HG03280 (cell line): ENCODE data around the gene RSBN1.

Experiments
- ATAC-seq: cut with Tn5 transposase; IDR thresholded peaks from one replicate; pipeline ENCODE4 v1.9.1; 2021; ENCODE audit warnings: mild to moderate bottlenecking, moderate library complexity; ENCODE audit not compliant: unreplicated experiment

RSBN1 gene

GRCh38 chr1:113813218-113813617 is 942 bp upstream of the RSBN1 start:
- ATAC-seq: no peak

GRCh38 chr1:113812661-113813135 is 422 bp upstream of the RSBN1 start:
- ATAC-seq: no peak

DNA sequence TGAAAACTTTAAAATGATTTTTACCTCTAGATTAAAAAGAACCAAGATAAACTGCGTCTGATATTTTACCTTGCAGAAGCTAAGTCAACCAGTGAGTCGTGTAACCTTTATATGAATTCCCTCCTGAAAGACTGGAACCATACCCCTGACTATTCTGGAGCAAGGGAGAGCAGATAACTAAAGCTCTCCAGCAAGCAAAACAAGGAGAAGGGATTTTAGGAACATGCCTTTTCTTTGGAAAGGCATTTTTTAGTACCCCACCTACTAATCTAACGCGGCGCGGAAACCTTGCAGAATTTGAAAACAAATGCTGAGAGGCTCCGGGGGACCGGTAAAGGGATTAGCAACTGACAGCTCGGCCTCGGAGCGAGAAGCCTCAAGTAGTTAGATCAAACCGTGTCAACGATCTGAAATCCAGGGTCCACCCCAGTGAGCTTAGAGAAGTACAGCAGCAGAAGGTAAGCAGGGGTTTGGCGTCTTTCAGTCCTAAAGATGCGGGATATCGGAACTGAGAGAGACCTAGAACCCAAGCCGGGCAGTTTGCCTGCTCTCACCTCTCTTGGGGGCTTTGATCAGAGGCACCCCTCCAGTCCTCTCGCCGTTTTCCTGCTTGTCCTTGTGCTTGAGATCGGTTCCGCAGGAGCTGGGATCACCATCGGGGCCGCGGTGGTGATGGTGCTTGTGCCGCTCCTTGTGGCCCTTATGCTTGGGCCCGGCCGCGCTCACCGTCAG is 954 bp downstream of the RSBN1 start:
- ATAC-seq: peak; percentile 1

DNA sequence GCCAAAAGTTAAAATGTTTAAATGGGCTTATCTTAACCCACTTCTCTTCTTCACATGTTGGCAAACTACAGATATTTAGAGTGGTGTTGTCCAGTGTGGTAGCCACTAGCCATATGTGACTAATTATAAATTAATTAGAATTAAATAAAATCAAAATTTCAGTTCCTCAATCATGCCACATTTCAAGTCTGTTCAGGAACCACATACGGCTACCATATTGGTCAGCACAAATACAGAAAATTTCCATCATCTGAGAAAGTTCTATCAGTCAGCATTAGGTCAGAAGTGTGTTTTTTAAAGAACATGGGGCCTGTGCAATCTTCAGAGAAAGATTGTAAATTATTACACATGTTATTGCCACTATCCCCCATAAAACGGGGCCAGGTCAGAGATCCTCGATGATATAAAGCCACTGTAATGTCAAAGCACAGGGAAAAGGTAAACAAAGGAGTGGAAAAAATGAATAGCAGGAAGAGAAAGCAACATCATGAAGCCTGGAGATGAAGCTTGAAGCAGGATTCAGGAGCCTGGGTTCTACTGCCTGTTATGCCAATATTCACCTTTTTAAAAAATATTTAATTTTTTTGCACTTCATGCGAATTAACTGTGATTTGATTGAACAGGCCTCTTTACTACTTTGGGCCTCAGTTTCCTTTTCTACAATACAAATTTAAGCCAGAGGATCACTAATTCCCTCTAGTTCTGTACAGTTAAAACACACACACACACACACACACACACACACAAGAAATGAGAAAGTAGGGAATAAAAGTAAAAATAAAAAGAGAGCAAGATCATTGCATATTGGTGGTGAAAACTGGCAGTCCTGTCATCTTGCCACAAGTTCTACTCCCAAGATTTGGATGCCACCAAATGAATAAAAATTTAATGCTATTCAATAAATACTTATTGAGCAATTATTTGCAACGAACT is 2.3 kb downstream of the RSBN1 start:
- no peak for ATAC-seq

GRCh38 chr1:113808450-113809195 is 3.7 kb downstream of the RSBN1 start:
- no peak for ATAC-seq

DNA sequence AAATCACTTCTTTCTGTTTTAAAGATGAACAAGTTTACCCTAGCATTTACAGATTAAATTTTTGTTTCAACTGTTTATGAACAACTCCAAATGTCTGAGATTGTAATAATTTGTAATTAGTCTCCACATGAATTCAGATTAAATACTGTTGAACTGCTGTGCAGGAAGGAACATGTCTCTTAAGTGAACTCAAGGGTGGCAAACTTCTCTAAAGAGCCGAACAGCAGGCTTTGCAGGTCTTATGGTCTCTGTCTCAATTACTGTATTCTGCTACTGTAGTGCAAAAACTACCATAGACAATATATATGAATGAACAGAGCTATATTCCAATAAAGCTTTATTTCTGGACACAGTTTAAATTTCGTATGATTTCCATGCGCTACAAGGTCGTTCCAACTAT is 6.6 kb downstream of the RSBN1 start:
- no peak for ATAC-seq

DNA sequence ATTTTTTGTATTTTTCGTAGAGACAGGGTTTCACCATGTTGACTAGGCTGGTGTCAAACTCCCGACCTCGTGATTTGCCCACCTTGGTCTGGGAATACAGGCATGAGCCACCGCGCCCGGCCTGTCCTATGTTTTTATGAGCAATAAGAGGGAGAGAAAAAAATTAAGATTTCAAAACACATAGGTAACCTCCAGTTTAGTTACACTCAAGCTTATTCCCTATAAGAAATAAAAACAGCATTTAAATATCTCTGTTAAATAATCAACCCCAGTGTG is 7.1 kb downstream of the RSBN1 start:
- no peak for ATAC-seq

DNA sequence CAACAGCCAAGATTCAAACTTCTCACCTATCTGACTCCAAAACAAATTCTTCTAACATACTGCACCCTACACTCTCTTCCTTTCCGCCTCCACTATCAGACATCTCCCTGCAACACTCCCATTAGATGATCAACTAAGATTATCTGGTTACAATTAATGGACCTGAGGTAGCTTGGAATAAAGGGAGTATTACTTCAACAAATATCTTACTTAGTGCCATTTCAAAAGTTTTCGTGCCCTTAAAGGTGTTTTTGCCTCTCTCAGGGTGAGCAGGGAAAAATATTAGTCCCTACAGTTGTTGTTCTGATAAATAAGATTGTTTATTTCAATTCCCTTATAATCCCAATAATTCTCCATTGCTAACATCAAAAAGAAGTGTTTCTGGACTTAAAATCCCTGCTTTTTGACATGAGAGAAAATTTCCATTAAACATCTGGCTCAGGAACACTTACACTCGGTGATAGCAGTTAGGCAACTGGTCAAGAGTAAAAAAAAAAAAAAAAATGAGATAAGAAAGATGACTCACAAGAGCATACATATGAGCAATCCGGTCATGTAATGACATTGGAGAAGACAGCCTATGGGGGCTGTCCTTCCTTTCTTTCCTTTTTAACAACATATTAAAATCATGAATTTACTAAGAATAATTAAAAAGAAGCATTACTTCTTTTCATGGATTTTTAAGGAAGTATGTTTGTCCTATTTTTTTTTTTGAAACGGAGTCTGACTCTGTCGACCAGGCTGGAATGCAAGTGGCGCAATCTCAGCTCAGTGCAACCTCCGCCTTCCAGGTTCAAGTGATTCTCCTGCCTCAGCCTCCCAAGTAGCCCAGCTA is 7.6 kb downstream of the RSBN1 start:
- no peak for ATAC-seq

GRCh38 chr1:113802367-113803007 is 9.8 kb downstream of the RSBN1 start:
- ATAC-seq: no peak

GRCh38 chr1:113800487-113800886 is 11.8 kb downstream of the RSBN1 start:
- no peak for ATAC-seq

GRCh38 chr1:113797472-113797871 is 14.8 kb downstream of the RSBN1 start:
- ATAC-seq: no peak

- no peak for ATAC-seq
Measured at GRCh38 chr1:113793878-113794834, 18.1 kb downstream of the RSBN1 start.

GRCh38 chr1:113792986-113793385 is 19.3 kb downstream of the RSBN1 start:
- no peak for ATAC-seq

GRCh38 chr1:113792471-113792870 is 19.8 kb downstream of the RSBN1 start:
- ATAC-seq: no peak

DNA sequence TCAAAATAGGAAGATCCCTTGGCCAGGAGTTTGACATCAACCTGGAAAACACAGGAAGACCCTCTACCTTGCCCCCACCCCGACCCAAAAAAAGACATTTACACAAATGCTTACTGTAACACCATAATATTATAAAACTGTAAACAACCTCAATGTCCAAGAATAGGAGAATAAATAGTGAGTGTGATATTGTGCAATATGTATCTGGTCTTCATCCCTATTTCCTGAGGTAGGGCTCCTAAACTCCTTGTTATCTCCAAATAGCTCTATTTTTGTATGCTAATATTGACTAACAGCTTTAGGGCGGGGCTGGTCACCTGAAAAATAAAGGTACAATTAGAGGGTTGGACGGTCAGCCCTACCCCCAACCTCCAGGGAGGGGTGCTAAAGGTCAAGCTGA is 23.5 kb downstream of the RSBN1 start:
- no peak for ATAC-seq

DNA sequence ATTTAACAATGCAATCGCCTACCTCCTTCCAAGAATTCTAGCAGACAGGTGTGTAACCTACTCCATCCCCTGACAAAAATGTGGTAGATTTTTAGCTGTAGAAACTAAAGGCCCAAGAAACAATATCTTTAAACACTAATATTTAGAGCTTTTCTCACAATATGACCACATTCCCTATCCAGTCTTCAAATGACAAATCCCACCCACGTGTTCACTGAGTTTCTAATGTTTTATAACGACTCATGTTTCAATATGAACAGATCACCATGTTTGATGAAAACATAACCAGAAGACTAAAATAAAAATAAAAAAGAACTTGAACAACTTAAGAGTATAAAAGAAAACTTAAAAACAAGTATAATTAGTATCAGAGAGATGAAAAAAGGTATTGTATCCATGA is 24.6 kb downstream of the RSBN1 start:
- ATAC-seq: no peak

DNA sequence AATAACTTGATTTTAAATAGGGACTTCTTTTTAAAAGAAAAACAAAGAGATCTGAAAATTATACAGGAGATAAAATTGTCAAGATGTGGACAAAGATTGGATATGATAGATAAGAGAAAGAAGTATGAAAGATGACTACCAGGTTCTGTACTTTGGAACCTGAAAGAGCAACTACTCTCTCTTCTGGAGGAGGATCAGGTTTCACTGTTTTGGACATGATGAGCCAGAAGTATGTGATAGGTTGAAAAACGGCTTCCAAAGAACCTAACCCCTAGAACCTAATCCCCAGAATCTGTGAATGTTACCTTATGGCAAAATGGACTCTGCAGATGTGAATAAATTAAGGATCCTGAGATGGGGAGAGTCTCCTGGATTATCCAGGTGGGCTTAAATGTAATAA is 26.2 kb downstream of the RSBN1 start:
- no peak for ATAC-seq

- peak; percentile 60 for ATAC-seq
Measured at GRCh38 chr1:113784104-113784779, 28.0 kb downstream of the RSBN1 start.
